IPS DF 6.9 (cell line): ENCODE results near the gene CABP4.
"Not testable (repeated sequence)": the region's sequence is repeated elsewhere in the genome, so short reads cannot be mapped to it uniquely, and the experiment has no call there.

Experiments used
- DNase-seq: peaks from one replicate; pipeline ENCODE4 v3.0.0-alpha.2; 2013; ENCODE audit warnings: low read depth, low spot score
- H3K27ac ChIP-seq: one replicate; pipeline ENCODE4 v1.5.1; 2013; ENCODE audit warnings: low read length, control low read depth
- H3K27me3 ChIP-seq: 2 replicates; pipeline ENCODE4 v1.6.1; 2013; ENCODE audit warnings: mild to moderate bottlenecking, low read length; ENCODE audit not compliant: control insufficient read depth, insufficient read depth
- H3K36me3 ChIP-seq: 2 replicates; pipeline ENCODE4 v1.6.1; 2013; ENCODE audit warnings: low read length; ENCODE audit not compliant: control insufficient read depth, insufficient read depth
- H3K4me1 ChIP-seq: 2 replicates; pipeline ENCODE4 v1.6.1; 2013; ENCODE audit warnings: low read length; ENCODE audit not compliant: control insufficient read depth, insufficient read depth
- H3K4me3 ChIP-seq: 2 replicates; pipeline ENCODE4 v1.5.1; 2013; ENCODE audit warnings: mild to moderate bottlenecking, low read length
- H3K9me3 ChIP-seq: 2 replicates; pipeline ENCODE4 v1.6.1; 2013; ENCODE audit warnings: low read length, inconsistent platforms; ENCODE audit not compliant: control insufficient read depth, insufficient read depth
- WGBS: extraction: QIAGEN DNeasy Blood & Tissue Kit; methylation state at CpG from one replicate; pipeline ENCODE4 v1.1.7; 2013; ENCODE audit warnings: mixed read lengths, missing lambda C conversion rate; ENCODE audit not compliant: insufficient read length, insufficient coverage; 5-methylcytosine and 5-hydroxymethylcytosine counted together

CABP4 gene

GRCh38 chr11:67468056-67468455 is 12.9 kb downstream of the CABP4 start:
- no peak for DNase-seq

DNA sequence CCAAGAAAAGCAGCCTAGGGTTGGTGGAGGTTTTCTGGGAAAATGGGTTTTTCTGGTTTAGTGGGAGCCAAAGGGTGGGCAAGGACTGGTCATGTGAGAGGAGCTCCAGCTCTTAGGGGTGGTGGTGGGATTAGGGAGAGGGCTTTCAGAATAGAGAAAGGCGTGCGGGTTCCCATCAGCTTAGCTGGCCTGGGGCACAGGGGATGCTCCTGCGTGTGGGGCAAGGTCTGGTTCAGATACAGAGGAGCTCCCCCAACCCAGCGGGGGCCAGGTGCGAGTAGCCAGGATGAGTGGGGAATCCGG is 13.3 kb downstream of the CABP4 start:
- H3K27me3 ChIP-seq, result no peaks in the 10 kb centered on the region
- no CpG with 5 or more reads among the region's 6 CpGs for WGBS
- no peak overlapping the region for H3K27ac ChIP-seq
- DNase-seq, result no peak
- peak overlapping the region; percentile 93; the same call in 1 of the 2 replicates for H3K4me3 ChIP-seq
- H3K4me1 ChIP-seq, result no peaks in the 10 kb centered on the region; the same call in 1 of the 2 replicates
- H3K36me3 ChIP-seq, result no peaks in the 10 kb centered on the region
- no peaks in the 10 kb centered on the region for H3K9me3 ChIP-seq

More at GRCh38 chr11:67468056-67468455, 12.9 kb downstream of the CABP4 start:
- H3K27me3 ChIP-seq, result no peaks in the 10 kb centered on the region
- H3K36me3 ChIP-seq, result no peaks in the 10 kb centered on the region
- no CpG with 5 or more reads among the region's 5 CpGs for WGBS
- no peaks in the 10 kb centered on the region; the same call in 1 of the 2 replicates for H3K4me1 ChIP-seq
- no peak overlapping the region for H3K27ac ChIP-seq
- H3K4me3 ChIP-seq, result peak overlapping the region; percentile 93; the same call in 1 of the 2 replicates
- no peaks in the 10 kb centered on the region for H3K9me3 ChIP-seq

- H3K27me3 ChIP-seq, result no peaks in the 10 kb centered on the region
- H3K4me1 ChIP-seq, result no peaks in the 10 kb centered on the region; the same call in 1 of the 2 replicates
- H3K36me3 ChIP-seq, result no peaks in the 10 kb centered on the region
- no CpG with 5 or more reads among the region's 76 CpGs for WGBS
- DNase-seq, result peak; percentile 76
- H3K9me3 ChIP-seq, result no peaks in the 10 kb centered on the region
- H3K4me3 ChIP-seq, result peak within 1 kb of the TSS; percentile 93; the same call in 1 of the 2 replicates
- no peak within 1 kb of the TSS for H3K27ac ChIP-seq
Observed at GRCh38 chr11:67468759-67469507, 13.8 kb downstream of the CABP4 start, which contains the start of gene TMEM134. TSS of gene TMEM134 (minus strand) at chr11:67469251. CDS start at chr11:67469192, 59 bp downstream.

GRCh38 chr11:67469508-67469811 is 14.3 kb downstream of the CABP4 start:
- Histone ChIP-seq H3K4me1 (no peaks in the 10 kb centered on the region; the same call in 1 of the 2 replicates), H3K9me3 (no peaks in the 10 kb centered on the region), H3K27ac (no peak overlapping the region), H3K36me3 (no peaks in the 10 kb centered on the region), H3K27me3 (no peaks in the 10 kb centered on the region), H3K4me3 (peak overlapping the region; percentile 93; the same call in 1 of the 2 replicates)
- no CpG with 5 or more reads among the region's 9 CpGs for WGBS
- DNase-seq, result no peak

- no peak for DNase-seq
- Histone ChIP-seq H3K36me3 (no peaks in the 10 kb centered on the region), H3K27me3 (no peaks in the 10 kb centered on the region), H3K27ac (no peak overlapping the region), H3K4me1 (no peaks in the 10 kb centered on the region; the same call in 1 of the 2 replicates), H3K4me3 (no peak overlapping the region), H3K9me3 (no peaks in the 10 kb centered on the region)
- no CpG with 5 or more reads among the region's 8 CpGs for WGBS
Observed at GRCh38 chr11:67470337-67471002, 15.3 kb downstream of the CABP4 start.

DNA sequence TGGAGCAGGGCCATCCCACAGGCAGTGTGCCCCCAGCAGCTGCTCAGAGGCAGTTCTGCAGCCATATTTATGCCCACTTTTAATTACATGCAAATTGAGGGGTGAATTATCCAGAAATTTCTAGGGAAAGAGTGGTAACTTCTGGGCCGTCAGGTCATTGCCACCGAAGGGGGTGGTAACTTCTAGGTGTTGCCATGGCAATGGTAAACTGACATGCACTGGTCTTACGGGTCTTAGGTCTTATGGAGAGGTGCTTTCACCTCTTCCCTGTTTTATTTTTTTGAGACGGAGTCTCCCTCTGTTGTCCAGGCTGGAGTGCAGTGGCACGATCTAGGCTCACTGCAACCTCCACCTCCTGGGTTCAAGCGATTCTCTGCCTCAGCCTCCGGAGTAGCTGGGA is 17.7 kb downstream of the CABP4 start:
- H3K27ac ChIP-seq, result no peak overlapping the region
- H3K4me1 ChIP-seq, result no peaks in the 10 kb centered on the region; the same call in 1 of the 2 replicates
- H3K4me3 ChIP-seq, result no peak overlapping the region
- H3K36me3 ChIP-seq, result no peaks in the 10 kb centered on the region
- no peaks in the 10 kb centered on the region for H3K9me3 ChIP-seq
- no CpG with 5 or more reads among the region's 7 CpGs for WGBS
- DNase-seq, result no peak
- no peaks in the 10 kb centered on the region for H3K27me3 ChIP-seq

- not testable (repeated sequence) for H3K36me3 ChIP-seq, H3K9me3 ChIP-seq, H3K27ac ChIP-seq, DNase-seq, H3K4me1 ChIP-seq, H3K4me3 ChIP-seq, H3K27me3 ChIP-seq
- no CpG with 5 or more reads among the region's 10 CpGs for WGBS
Observed at GRCh38 chr11:67476692-67477091, 21.5 kb downstream of the CABP4 start.

- H3K27ac ChIP-seq, H3K4me3 ChIP-seq, H3K9me3 ChIP-seq, H3K36me3 ChIP-seq, H3K4me1 ChIP-seq, H3K27me3 ChIP-seq, DNase-seq: not testable (repeated sequence)
- WGBS, result no CpG with 5 or more reads among the region's 16 CpGs
Observed at GRCh38 chr11:67477344-67478050, 22.3 kb downstream of the CABP4 start.

DNA sequence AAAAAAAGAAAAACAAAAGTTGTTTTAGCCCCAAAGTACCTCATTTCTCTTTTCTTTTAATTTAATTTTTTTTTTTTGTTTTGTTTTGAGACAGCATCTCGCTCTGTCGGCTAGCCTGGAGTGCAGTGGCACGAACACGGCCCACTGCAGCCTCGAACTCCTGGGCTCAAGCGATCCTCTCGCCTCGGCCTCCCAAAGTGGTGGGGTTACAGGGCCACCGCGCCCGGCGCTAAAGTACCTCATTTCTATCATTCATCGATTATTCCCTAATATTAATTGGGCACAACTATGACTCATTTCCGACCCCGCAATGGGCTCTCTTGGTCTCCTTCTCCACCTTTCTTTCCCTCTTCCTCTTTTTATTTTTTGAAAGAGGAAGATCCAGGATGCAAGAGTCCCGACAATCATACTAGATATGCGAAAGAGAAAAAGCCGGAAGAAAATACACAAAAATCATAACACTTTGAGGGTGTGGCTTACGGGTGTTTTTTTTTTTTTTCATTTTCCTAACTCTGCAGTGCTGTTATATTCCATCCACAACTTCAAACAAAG is 27.2 kb downstream of the CABP4 start:
- no peak for DNase-seq
- Histone ChIP-seq H3K36me3 (no peaks in the 10 kb centered on the region), H3K9me3 (no peaks in the 10 kb centered on the region), H3K4me1 (no peaks in the 10 kb centered on the region; the same call in 1 of the 2 replicates), H3K27ac (no peak overlapping the region), H3K4me3 (no peak overlapping the region; the same call in 1 of the 2 replicates), H3K27me3 (no peaks in the 10 kb centered on the region)
- WGBS, result no CpG with 5 or more reads among the region's 19 CpGs
